SK-N-SH (cell line): Measurements from ENCODE around the gene ARHGAP44. TPM values are rescaled to one million over a fixed set of nuclear protein-coding genes. Genes with fewer than 3 reads are reported as not detected.

Experiments used
- CTCF ChIA-PET: fragments of 300-600, 350-600 bp; formaldehyde crosslinking; extraction: SDS; loops from one replicate; lab custom pipeline; 2021; lab: Yijun Ruan, JAX
- POLR2A ChIA-PET: fragments of 350-600 bp; sonication (Branson Sonifier 250); formaldehyde crosslinking; extraction: SDS; loops from one replicate; lab custom pipeline; 2020; ENCODE audit warnings: antibody characterized with exemption, inconsistent platforms; lab: Yijun Ruan, JAX
- DNase-seq: peaks from one replicate; pipeline ENCODE4 v3.0.0; 2012
- H2AFZ ChIP-seq: fragments of 200-600 bp; sonication (generic); 2 replicates; pipeline ENCODE4 v1.8.1; 2016; ENCODE audit warnings: antibody characterized with exemption, mild to moderate bottlenecking, low read depth
- H3F3A ChIP-seq: fragments of 200-600 bp; sonication (generic); replicated peaks from 2 replicates; pipeline ENCODE3; 2016; ENCODE audit warnings: antibody characterized with exemption, mild to moderate bottlenecking; ENCODE audit not compliant: insufficient read depth
- H3K27ac ChIP-seq, 2 experiments: fragments of 200-500 bp in 1 of 2; fragments of 200-600 bp in 1 of 2; sonication (Bioruptor generic) in 1 of 2; sonication (generic), shearing (Covaris generic) in 1 of 2; 2 replicates each; pipeline versions ENCODE4 v1.5.1 to v1.6.1; 2014 to 2016; ENCODE audit warnings: low read depth in 2 of 2, inconsistent platforms in 1 of 2, low read length in 1 of 2, mild to moderate bottlenecking in 1 of 2, mixed read lengths in 1 of 2
- H3K27me3 ChIP-seq: fragments of 200-600 bp; sonication (generic), shearing (Covaris generic); 2 replicates; pipeline ENCODE4 v1.6.1; 2016; ENCODE audit warnings: mixed run types; ENCODE audit not compliant: insufficient read depth
- H3K36me3 ChIP-seq, 2 experiments: fragments of 200-500 bp in 1 of 2; fragments of 200-600 bp in 1 of 2; sonication (Bioruptor generic) in 1 of 2; sonication (generic) in 1 of 2; replicated peaks in 1 of 2; 2 replicates each; pipeline versions ENCODE3 to v1.5.1; 2014 to 2016; ENCODE audit warnings: low read length in 1 of 2, mild to moderate bottlenecking in 1 of 2; ENCODE audit not compliant: insufficient read depth in 2 of 2, control insufficient read depth in 1 of 2
- H3K4me1 ChIP-seq, 2 experiments: fragments of 200-500 bp in 1 of 2; fragments of 200-600 bp in 1 of 2; sonication (Bioruptor generic) in 1 of 2; sonication (generic), shearing (Covaris generic) in 1 of 2; 2 replicates each; pipeline versions ENCODE4 v1.5.1 to v1.6.1; 2014 to 2016; ENCODE audit warnings: low read depth in 1 of 2, low read length in 1 of 2, mixed run types in 1 of 2; ENCODE audit not compliant: insufficient read depth in 2 of 2, control insufficient read depth in 1 of 2
- H3K4me2 ChIP-seq: fragments of 200-600 bp; sonication (generic), shearing (Covaris generic); 2 replicates; pipeline ENCODE4 v1.6.1; 2017; ENCODE audit warnings: mixed run types
- H3K4me3 ChIP-seq, 2 experiments: fragments of 200-500 bp in 1 of 2; fragments of 200-600 bp in 1 of 2; sonication (Bioruptor generic) in 1 of 2; sonication (generic), shearing (Covaris generic) in 1 of 2; 2 replicates each; pipeline versions ENCODE4 v1.5.1 to v1.8.1; 2014 to 2016; ENCODE audit warnings: low read depth in 2 of 2, inconsistent platforms in 1 of 2, low read length in 1 of 2, mild to moderate bottlenecking in 1 of 2, mixed read lengths in 1 of 2, moderate library complexity in 1 of 2
- H3K79me2 ChIP-seq: fragments of 200-600 bp; sonication (generic); 2 replicates; pipeline ENCODE4 v1.8.1; 2017; ENCODE audit warnings: mild to moderate bottlenecking; ENCODE audit not compliant: insufficient read depth
- H3K9ac ChIP-seq: fragments of 200-600 bp; sonication (generic); 2 replicates; pipeline ENCODE4 v1.6.1; 2017; ENCODE audit warnings: mixed run types
- H3K9me2 ChIP-seq: fragments of 200-600 bp; sonication (generic); 2 replicates; pipeline ENCODE4 v1.6.1; 2017; ENCODE audit warnings: mixed run types
- H3K9me3 ChIP-seq: fragments of 200-600 bp; sonication (generic); 2 replicates; pipeline ENCODE4 v1.6.1; 2017; ENCODE audit warnings: mixed run types, mild to moderate bottlenecking, moderate library complexity
- H4K20me1 ChIP-seq: fragments of 200-600 bp; sonication (generic); 2 replicates; pipeline ENCODE4 v1.6.1; 2017; ENCODE audit warnings: mild to moderate bottlenecking, mixed run types; ENCODE audit not compliant: insufficient read depth
- CHD2 ChIP-seq: fragments of 150-350 bp; IDR thresholded peaks from 2 replicates; pipeline ENCODE4 v1.6.1; 2018; ENCODE audit warnings: low read length; ENCODE audit not compliant: partially characterized antibody
- CTCF ChIP-seq: fragments of 200-600 bp; sonication (generic); IDR thresholded peaks from 2 replicates; pipeline ENCODE4 v1.6.1; 2017; ENCODE audit warnings: antibody characterized with exemption, mild to moderate bottlenecking, moderate library complexity
- FOXM1 ChIP-seq: IDR thresholded peaks from 2 replicates; pipeline ENCODE4 v1.4.0; 2012; ENCODE audit warnings: low read depth, mild to moderate bottlenecking
- GABPA ChIP-seq: IDR thresholded peaks from 2 replicates; pipeline ENCODE4 v1.4.0; 2012; ENCODE audit warnings: low read depth, mild to moderate bottlenecking
- IRF3 ChIP-seq: fragments of 150-350 bp; IDR thresholded peaks from 2 replicates; pipeline ENCODE4 v1.6.1; 2016; ENCODE audit warnings: mild to moderate bottlenecking, low read depth, low read length
- MEF2A ChIP-seq: IDR thresholded peaks from 2 replicates; pipeline ENCODE4 v1.4.0; 2012; ENCODE audit warnings: low read depth, borderline replicate concordance
- PBX3 ChIP-seq: IDR thresholded peaks from 2 replicates; pipeline ENCODE4; 2012
- POLR2AphosphoS5 ChIP-seq: IDR thresholded peaks from 2 replicates; pipeline ENCODE4 v1.6.1; 2012; ENCODE audit warnings: low read depth, low read length
- REST ChIP-seq: IDR thresholded peaks from 2 replicates; pipeline ENCODE4 v1.6.1; 2012; ENCODE audit warnings: mild to moderate bottlenecking, low read depth, low read length, moderate library complexity
- SIN3A ChIP-seq: IDR thresholded peaks from 2 replicates; pipeline ENCODE4 v1.6.1; 2012; ENCODE audit warnings: low read depth, mild to moderate bottlenecking, low read length, moderate library complexity, borderline replicate concordance
- SMC3 ChIP-seq: IDR thresholded peaks from 2 replicates; pipeline ENCODE4 v1.6.1; 2012; ENCODE audit warnings: low read depth, low read length, improper control_type of control experiment
- TCF12 ChIP-seq: IDR thresholded peaks from 2 replicates; pipeline ENCODE4 v1.4.0; 2012
- TEAD4 ChIP-seq: IDR thresholded peaks from 2 replicates; pipeline ENCODE4 v1.4.0; 2012; ENCODE audit warnings: mild to moderate bottlenecking, borderline replicate concordance; ENCODE audit not compliant: insufficient read depth
- USF2 ChIP-seq: fragments of 150-350 bp; IDR thresholded peaks from 2 replicates; pipeline ENCODE4 v1.6.1; 2017; ENCODE audit warnings: antibody characterized with exemption, low read length, low read depth, borderline replicate concordance
- YY1 ChIP-seq: IDR thresholded peaks from 2 replicates; pipeline ENCODE4 v1.4.0; 2012; ENCODE audit warnings: low read depth, mild to moderate bottlenecking
- ZBTB33 ChIP-seq: IDR thresholded peaks from 2 replicates; pipeline ENCODE4 v1.4.0; 2012; ENCODE audit warnings: low read depth, borderline replicate concordance
- WGBS: methylation state at CpG from one replicate; pipeline ENCODE4 v1.1.6; 2017; ENCODE audit warnings: low lambda C conversion rate; 5-methylcytosine and 5-hydroxymethylcytosine counted together
- polyA plus RNA-seq, 3 experiments: library from polyadenylated mRNA; depleted of rRNA; stranded (reverse); fragments of >200 nt; gene quantifications; 2 replicates each; pipeline ENCODE4 v1.2.3, GENCODE V29; 2012

ARHGAP44 gene
- polyA plus RNA-seq, 1 of the 3 experiments (the other 2 are of a cell fraction), result 0.28 TPM

GRCh38 chr17:12927541-12928425 lies 138.5 kb downstream of the ARHGAP44 start:
- Histone ChIP-seq H3K4me3 (no peak overlapping the region), H3K4me1 (no peaks in the 10 kb centered on the region; a peak in 1 of 4 replicates), H3K79me2 (no peaks in the 10 kb centered on the region), H3K9me2 (no peaks in the 10 kb centered on the region), H4K20me1 (no peaks in the 10 kb centered on the region), H3K27ac (no peak overlapping the region), H3K9ac (no peak overlapping the region), H3K36me3 (no peaks in the 10 kb centered on the region), H3K9me3 (no peaks in the 10 kb centered on the region), H3K27me3 (no peaks in the 10 kb centered on the region), H2AFZ (no peak overlapping the region), H3F3A (no peaks in the 10 kb centered on the region), H3K4me2 (no peak overlapping the region)
- TF ChIP-seq USF2, result no peak
- no peak for TF ChIP-seq MEF2A
- no peak for TF ChIP-seq ZBTB33
- no peak for TF ChIP-seq IRF3
- no peak for TF ChIP-seq POLR2AphosphoS5
- TF ChIP-seq TCF12, result no peak
- no peak for TF ChIP-seq CTCF
- TF ChIP-seq PBX3, result no peak
- TF ChIP-seq REST, result no peak
- TF ChIP-seq TEAD4, result no peak
- TF ChIP-seq SIN3A, result no peak
- TF ChIP-seq SMC3, result no peak
- TF ChIP-seq FOXM1, result no peak
- no peak for TF ChIP-seq CHD2
- no peak for TF ChIP-seq YY1
- TF ChIP-seq GABPA, result no peak
- no peak for DNase-seq
- WGBS, result 12% methylated on average over 5 of the region's 5 CpGs
- ChIA-PET POLR2A (no interaction called here), CTCF (interaction anchor here (1.0 to 1.1 kb wide), 2 partner anchors 11 to 75 kb away, joined by 3 to 4 read pairs; no protein-coding TSS in a partner anchor)
